GM23248 (cell line): Measurements from ENCODE around the gene SYCE3.

Experiments
- EZH2 ChIP-seq: fragments of 200-600 bp; sonication (generic); IDR thresholded peaks from 2 replicates; pipeline ENCODE4 v1.6.1; 2018; ENCODE audit warnings: antibody characterized with exemption, mild to moderate bottlenecking; ENCODE audit not compliant: insufficient read depth, poor library complexity, severe bottlenecking
- EZH2phosphoT487 ChIP-seq: fragments of 200-600 bp; sonication (generic); IDR thresholded peaks from 2 replicates; pipeline ENCODE4 v1.6.1; 2018; ENCODE audit warnings: antibody characterized with exemption, moderate library complexity, mild to moderate bottlenecking, low read depth; ENCODE audit not compliant: insufficient read depth

DNA sequence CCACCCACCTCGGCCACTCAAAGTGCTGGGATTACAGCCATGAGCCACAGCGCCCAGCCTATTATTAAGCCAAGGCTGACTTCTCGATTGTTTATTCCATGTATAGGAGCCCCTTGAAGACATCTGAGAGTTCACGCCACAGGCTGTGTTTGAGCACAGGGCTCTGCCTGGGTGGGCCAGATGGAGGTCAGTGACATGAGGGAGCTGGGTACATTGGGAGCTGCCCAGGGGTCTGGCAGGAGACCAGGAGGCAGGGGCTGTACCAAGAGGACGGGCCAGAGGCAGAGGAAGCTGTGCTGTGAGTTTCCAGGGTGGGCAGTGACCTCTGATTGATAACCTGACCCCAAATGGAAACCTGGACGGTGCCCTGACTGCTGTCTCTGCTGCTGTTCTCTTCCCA lies 60.6 kb downstream of the SYCE3 start:
- TF ChIP-seq EZH2phosphoT487 (no peak), EZH2 (no peak)
